NCI-H345 treated with DMSO at 0.1 percent for 48 hours (cell line): Measurements from ENCODE around the gene FRAS1.
A peak's percentile ranks its signal among the peaks of the same experiment; 100 is the strongest.
"Not testable (repeated sequence)": the region's sequence is repeated elsewhere in the genome, so short reads cannot be mapped to it uniquely, and the experiment has no call there.

Source experiments
- DNase-seq: peaks from one replicate; lab custom pipeline; 2025; ENCODE audit not compliant: unreplicated experiment; lab: John Stamatoyannopoulos, UW

FRAS1 gene, protein sequence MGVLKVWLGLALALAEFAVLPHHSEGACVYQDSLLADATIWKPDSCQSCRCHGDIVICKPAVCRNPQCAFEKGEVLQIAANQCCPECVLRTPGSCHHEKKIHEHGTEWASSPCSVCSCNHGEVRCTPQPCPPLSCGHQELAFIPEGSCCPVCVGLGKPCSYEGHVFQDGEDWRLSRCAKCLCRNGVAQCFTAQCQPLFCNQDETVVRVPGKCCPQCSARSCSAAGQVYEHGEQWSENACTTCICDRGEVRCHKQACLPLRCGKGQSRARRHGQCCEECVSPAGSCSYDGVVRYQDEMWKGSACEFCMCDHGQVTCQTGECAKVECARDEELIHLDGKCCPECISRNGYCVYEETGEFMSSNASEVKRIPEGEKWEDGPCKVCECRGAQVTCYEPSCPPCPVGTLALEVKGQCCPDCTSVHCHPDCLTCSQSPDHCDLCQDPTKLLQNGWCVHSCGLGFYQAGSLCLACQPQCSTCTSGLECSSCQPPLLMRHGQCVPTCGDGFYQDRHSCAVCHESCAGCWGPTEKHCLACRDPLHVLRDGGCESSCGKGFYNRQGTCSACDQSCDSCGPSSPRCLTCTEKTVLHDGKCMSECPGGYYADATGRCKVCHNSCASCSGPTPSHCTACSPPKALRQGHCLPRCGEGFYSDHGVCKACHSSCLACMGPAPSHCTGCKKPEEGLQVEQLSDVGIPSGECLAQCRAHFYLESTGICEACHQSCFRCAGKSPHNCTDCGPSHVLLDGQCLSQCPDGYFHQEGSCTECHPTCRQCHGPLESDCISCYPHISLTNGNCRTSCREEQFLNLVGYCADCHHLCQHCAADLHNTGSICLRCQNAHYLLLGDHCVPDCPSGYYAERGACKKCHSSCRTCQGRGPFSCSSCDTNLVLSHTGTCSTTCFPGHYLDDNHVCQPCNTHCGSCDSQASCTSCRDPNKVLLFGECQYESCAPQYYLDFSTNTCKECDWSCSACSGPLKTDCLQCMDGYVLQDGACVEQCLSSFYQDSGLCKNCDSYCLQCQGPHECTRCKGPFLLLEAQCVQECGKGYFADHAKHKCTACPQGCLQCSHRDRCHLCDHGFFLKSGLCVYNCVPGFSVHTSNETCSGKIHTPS (N-terminal part only)

DNA sequence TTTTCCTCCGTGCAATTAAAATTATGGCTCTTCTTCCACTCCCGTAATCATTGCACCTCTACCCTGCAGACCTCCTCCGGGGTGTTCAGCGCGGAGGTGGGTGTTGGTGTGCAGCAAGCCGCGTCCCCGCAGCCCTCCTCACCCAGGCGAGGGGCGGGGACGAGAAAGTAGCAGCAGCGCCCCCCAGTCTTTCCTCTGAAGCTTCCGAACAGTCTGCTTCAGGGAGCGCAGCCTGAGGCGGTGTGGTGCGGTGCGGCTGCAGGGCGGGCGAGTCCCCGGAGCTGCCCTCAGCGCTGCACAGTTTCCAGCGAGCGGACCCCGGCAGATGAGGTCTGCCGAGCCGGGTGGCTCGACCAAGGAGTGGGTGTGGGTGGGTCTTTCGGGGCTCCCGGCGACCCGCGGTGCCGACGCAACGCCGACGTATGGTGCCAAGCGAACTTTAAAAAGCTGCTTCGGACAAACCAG is at the start of gene FRAS1:
Gene FRAS1 (plus strand): TSS at position 189 of the 465 bp plus-strand sequence. CDS start 687 bp downstream, outside the sequence.
- peak; percentile 23 for DNase-seq

DNA sequence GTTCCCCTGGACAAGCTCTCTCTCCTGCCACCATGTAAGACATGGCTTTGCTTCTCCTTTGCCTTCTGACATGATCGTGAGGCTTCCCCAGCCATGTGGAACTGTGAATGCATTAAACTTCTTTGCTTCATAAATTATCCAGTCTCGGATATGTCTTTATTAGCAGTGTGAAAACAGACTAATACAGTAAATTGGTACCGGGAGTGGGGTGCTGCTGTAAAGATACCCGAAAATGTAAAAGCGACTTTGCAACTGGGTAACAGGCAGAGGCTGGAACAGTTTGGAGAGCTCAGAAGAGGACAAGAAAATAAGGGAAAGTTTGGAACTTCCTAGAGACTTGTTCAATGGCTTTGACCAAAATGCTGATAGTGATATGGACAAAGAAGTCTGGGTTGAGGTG is 46.1 kb upstream of the FRAS1 start:
- DNase-seq = not testable (repeated sequence)

DNA sequence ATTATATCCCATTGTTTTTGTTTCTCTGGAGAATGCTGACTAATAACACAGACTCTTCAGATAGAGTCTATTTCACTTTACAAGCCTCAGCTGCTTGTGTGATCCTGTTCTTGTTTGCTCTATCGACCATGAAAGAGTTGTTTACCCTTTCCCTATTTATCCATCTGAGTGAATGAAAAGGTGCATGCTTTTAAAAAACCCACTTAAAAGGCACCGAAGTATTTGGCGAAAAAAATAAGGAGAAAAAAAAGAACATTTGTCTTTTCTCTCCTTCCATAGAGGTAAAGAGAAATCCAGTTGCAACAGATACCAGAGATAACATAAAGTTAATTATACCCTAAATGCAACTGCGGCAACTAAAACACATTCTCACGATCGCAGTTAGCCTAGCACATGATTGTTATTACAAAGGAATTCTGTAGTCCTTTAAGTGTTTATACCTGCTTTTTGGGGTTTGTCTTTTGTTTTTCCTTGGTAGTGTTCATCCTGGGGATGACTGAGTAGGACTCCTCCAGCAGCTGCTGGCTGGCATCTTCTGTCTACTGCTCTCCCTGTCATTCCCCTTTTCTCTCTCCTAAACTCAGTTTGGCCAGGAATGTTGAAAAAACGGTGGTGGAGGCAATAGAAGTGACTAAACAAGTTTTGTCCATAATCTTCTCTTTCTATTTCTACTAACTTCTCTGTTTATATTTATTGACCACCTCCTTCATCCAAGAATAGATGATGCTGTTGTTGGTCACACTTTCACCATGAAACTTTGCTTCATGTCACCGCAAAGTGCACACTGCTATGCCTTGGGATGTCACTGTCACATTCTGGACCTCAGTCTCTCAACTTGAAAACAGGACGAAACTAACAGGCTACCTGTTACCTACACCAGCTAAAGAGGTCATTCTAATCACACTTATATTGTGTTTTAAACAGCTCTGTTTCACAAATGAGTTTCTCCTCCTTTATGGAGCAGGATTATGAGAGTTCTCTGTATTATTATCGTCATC is 41.9 kb upstream of the FRAS1 start:
- peak; percentile 73 for DNase-seq

DNA sequence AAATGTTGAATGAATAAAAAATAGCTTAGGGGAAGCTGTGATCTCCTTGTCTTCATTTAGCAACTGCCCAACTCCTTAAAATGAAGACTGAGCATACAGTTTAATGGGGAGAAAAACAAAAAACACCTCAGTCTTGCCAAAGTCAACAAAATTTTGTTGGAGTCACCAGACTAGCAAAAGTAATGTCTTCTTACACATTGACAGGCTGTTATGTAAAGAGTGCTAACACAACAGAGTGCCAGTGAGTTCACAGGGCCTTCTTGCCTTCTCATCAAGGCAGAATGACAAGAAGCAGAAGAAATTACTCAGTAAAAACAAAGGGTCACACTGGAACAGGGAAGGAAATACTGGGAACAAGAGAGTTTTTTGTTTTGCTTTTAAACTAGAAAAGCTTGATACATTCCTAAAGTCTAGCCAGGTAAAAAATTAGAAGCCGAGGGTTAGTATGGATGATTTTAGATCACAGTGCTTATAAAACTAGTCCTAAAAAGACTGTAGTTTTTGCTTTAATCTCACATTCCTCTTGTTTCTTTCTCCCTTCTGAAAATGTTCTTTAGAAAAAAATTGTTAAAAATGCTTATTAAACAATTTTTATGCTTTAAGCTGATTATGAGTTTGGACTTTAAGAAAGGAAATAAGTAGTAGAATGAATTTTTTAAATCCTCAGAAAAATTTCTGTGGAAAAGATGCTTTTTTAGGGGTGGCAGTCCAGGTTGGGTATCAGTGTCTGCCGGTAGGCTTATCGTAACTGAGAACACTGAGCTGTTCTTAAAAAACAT is 38.7 kb upstream of the FRAS1 start:
- DNase-seq = no peak

DNA sequence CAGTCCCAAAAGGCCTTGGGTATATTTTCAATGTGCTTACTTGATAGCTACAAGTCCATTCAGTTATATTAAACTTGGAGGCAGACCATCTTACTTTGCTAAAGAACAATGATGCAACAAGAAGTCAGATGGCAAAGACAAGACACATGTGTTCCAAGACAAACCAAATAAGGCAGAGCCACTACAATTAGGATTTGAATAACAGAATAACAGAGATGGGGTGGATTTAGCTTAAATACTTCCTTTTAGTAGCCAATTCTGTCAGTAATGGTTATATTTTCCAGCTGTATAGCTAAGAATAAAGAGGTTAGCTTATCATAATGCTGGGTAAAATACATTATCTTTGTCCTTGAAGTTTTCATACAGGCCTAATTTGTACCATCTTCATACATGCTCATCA is 37.7 kb upstream of the FRAS1 start:
- DNase-seq = no peak

DNA sequence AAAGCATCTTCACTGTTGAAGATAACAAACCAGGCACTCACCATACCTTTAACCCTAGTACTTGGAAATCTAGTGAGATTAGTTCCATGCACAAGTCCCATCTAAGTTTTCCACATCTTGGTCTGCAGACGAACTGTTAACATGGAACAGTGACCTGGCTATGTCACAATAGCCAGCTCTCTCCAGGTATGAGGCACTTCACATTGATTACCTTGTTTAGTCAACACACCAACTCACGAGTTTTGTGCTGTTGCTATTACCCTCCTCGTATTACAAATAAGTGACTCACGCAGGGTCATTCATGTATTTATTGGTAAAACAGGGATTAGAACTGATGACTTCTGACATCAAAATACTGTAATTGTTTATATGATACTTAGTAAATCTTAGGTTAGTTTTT is 36.4 kb upstream of the FRAS1 start:
- no peak for DNase-seq

DNA sequence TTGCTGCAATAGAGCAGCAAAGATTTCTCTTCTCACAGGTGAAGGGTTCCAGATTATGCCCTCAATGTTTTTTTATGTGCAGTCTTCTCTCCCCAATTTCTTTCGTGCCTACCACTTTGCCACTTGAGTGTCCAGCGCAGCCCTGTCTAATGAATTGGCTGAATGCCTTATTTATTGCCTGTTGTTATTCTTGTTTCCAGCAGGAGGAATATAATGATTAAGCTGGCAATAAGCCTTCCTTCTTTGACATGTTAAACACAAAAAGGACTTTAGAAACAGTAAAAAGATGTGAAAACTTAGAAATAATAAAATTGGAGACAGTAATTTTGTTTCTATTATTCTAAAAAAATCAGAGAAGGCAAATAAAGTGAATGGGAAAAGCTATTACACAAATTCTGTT is 34.6 kb upstream of the FRAS1 start:
- DNase-seq = no peak

DNA sequence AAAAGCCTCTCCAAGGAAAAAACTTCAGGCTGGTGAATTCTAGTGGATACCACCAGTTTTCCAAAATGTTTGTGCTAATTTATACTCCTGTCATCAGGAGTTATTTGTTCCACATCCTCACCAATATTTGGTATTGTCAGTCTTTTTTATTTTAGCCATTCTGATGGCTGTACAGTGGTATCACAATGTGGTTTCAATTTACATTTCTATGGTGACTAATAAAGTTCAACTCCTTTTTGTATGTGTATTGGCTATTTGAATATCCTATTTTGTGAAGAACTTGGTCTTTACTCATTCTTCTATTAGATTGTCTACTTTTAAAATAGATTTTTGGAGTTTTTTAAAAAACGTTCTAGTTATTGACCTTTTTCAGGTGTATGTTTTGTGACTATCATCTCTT is 33.0 kb upstream of the FRAS1 start:
- no peak for DNase-seq

DNA sequence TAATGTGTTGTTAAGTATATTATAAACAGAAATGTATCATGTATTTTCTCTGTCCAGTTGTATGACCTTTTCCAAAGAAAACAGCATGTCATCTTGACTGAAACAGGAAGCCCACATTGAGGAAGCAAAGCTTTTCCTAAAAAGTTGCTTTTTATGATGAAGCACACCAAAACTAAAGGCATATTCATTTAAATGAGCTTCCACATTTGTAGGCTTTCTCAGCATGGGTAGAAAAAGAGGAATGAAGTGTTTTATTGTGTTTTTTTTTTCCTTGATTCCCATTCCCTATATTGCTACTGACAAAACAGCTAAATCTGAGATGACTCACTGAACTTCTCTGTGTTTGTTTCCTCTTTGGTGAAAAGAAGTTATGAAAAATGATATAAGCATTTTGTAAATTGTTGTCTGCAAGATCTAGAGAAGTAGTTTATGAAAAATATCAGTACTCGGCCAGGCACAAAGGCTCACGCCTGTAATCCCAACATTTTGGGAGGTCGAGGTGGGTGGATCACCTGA is 32.5 kb upstream of the FRAS1 start:
- DNase-seq = no peak

DNA sequence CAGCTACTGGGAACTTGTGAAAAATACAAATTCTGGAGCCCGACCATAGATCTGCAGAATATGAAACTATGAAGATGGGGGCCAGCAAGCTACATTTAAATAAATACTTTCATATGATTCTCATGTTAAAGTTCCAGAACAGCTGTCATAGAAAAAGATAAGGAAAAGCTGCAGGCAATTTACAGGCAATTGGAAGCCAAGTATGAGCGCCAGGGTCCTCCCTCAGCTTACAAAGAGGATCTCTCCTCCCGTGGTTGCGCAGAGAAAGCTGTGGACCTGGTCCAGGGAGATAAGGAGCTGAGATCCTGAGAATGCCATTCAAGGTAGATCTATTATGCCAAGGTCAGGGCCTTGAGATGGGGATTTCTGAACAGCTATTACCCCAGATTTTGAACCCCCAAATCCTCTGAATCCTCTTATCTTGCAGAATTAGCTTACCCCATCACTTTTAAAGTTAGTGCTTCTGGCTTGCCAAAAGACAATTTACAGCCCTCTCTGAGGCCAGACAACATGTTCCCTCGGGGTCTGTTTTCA is 25.6 kb upstream of the FRAS1 start:
- DNase-seq = no peak

DNA sequence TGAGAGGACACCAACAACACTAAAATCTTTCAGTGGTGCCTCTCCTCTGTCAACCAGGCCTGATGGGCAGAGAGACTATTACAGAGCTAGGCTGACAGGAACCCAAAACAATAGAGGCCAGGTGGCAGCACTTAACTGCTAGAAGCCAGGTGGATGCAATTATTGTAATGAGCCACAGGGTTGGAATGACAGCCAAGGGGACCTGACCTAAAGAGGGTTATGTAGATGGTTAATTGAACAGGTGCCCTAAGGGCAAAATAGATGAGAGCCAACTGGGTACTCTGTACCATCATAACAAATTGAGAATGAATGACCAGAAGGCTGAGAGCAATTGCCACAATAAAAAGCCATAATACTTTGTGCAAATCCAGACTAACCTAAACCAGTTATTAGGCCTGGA is 24.7 kb upstream of the FRAS1 start:
- peak; percentile 89 for DNase-seq

DNA sequence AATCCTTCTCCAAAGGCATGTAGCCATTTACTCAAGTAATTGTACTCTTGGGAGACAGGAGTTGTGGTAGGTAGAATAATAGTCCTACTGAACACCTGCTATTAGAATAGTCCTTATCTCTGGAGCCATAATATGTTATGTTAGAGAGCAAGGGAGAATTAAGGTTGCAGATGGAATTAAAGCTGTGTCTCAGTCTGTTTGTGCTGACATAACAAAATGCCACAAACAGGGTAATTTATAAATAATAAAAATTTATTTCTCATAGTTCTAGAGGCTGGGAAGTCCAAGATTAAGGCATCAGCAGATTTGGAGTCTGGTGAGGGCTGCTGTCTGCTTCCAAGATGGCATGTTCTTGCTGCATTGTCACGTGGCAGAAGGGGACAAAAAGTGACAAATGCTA is 24.2 kb upstream of the FRAS1 start:
- no peak for DNase-seq

DNA sequence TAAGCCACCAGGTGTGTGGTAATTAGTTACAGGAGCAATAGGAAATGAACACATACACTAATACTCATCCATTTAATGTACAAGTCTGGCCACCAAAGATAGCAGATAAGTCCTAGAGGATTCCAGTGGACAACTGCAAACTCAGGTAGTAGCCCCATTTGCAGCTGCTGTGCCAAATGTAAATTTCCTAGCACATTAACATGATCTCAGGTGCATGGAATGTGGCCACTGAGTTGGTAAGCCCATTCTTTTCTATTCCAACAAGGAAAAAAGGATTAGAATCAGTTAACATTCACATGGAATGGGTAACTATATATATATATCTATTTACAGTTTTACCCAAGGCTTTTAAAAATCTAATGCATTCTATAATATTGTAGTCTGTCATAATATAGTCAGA is 23.3 kb upstream of the FRAS1 start:
- no peak for DNase-seq

DNA sequence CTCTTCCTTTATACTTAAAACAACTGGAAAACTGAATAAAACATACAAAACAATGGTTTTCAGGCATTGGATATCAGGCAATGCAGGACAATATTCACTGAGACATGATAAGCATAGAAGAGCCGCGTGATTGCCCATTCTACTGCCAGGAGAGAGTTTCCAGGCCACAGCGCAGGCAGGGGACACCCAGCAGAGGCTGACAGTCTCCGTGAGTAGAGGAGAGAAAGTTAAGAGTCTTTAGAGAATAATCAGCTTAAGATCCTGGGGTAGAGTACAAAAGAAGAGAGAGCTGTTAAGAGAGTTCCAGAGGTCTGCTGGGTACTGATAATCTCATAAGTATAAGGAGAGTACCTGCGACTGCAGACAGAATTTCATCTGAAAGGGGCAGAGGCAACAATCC is 18.4 kb upstream of the FRAS1 start:
- DNase-seq = no peak

DNA sequence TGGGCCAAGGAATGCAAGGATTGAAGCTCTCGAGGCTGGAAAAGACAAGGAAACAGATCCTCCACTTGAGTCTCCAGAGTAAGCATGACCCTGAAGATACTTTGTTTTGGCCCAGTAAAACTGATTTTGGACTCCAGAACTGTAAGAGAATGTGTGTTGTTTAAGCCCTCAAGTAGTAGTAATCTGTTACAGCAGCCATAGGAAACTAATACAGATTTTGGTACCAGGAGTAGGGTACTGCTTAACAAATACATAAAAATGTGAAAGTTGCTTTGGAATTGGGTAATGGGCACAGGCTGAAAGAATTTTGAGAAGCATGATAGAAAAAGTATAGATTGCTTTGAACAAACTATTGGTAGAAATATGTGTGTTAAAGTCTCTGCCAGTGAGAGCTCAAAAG is 17.4 kb upstream of the FRAS1 start:
- no peak for DNase-seq

DNA sequence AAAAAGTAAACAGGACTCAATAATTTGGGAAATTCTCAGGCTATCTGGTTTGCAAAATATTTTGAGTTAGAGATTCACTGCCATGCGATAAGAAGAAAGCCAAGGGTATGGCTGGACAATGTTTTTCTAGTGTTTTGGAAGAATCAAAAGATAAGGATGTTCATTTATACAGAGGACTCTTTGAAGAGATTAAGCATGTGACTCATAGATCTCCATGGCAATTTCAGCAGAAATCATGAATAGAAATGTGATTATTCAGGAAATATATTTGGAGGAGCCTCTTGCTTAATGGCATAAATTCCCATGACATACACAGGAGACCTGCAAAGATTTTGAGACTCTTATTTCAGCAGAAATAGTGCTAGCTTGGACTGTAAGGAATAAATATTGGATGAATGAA is 16.7 kb upstream of the FRAS1 start:
- no peak for DNase-seq

DNA sequence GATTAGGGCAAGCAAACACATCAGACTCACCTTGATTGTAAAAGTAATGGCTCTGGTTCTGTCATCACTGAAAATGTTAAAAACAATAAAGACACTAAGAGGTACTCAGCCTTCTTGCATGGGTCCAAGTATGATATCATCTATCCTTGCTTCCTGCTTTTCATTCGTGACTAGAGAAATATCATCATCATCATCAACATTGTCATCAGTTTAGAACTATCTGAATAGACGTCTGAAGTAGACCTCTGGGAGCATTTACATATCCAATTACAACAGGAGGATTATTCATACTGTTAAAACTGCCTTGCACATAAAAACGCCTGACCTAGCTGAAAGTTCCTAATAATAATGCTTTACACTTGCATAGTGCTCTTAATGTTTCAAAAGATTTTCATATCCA is 9.8 kb upstream of the FRAS1 start:
- no peak for DNase-seq

DNA sequence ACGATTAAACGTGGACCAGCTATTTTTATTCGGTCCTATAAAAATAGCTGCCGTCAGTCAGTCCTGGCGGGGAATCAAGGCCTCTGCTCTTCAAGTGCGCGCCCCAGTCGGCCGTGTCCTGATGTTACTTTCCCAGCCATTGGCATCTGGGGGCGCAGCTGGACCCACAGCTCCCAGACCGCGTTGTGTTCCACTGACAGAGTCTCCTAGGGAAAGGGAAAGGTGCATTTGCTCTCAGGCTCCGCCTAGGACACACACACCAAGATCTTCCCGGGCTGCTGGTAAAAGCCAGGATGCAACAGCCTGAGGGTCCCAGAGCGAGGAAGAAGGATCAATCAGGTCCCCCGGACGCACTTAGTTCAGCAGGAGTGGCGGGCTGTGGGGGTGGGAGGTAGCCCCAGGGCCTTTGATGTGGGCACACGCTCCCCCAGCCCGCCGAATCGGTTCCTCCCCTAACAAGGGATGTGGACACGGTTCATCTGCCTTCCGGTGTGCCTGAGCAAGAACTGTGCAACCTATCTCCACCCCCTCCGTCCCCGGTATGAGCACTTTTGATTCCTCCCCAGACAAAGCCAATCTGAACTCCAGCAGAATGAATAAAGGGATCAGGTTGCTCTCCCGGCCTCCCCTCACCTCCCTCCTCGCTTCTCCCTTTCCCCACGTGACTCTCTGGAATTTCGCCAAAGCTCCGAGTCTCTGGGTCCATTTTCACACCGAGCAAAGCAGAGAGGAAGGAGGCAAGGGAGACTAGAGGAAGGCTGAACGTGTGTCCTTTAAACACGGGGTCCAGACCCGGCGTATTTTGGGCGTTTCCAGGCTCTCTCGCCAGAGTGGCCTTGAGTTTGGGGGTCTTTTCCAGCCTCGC is 626 bp upstream of the FRAS1 start:
- peak; percentile 67 for DNase-seq
